ENCODE measurements around the gene REXO2. TPM values are rescaled to one million over a fixed set of nuclear protein-coding genes. Genes with fewer than 3 reads are reported as not detected.

The REXO2 gene
- total RNA-seq, 6 experiments from 2014 or later: 25.8 to 73.9 (median 37.0) TPM

GRCh38 chr11:114397349-114397982, 41.8 kb upstream of the REXO2 start:
- Histone ChIP-seq H3K27me3 (no peaks in the 10 kb centered on the region), H3K9me3 (no peaks in the 10 kb centered on the region), H3K4me1 (peaks cover 0 to 34% (median 6%) of the 10 kb centered on the region in 4 donors), H3K4me3 (no peak overlapping the region), H3K27ac (no peak overlapping the region), H3K36me3 (no peaks in the 10 kb centered on the region)
- ATAC-seq (no peak), DNase-seq (no peak)
- TF ChIP-seq POLR2A (IDR thresholded peaks at IDR 0.05) (no peak), CTCF (IDR thresholded peaks at IDR 0.05) (no peak)
- WGBS (ENCODE audit: insufficient coverage, low coverage, low lambda C conversion rate, missing lambda C conversion rate): 96% methylated on average over 2 of the region's 2 CpGs
- intact Hi-C loops (cut with DNase I): no loop called here

- peak overlapping the region in 1 of 3 donors; percentile 78 for H3K4me3 ChIP-seq
- H3K27me3 ChIP-seq: no peaks in the 10 kb centered on the region
- intact Hi-C loops (cut with DNase I): no loop called here
- no peak overlapping the region for H3K27ac ChIP-seq
- H3K36me3 ChIP-seq: no peaks in the 10 kb centered on the region
- 67% methylated on average over 4 of the region's 4 CpGs for WGBS (ENCODE audit: insufficient coverage, low coverage, low lambda C conversion rate, missing lambda C conversion rate)
- no peak for TF ChIP-seq POLR2A (IDR thresholded peaks at IDR 0.05)
- no peak for TF ChIP-seq CTCF (IDR thresholded peaks at IDR 0.05)
- H3K4me1 ChIP-seq: peaks cover 0 to 33% (median 6%) of the 10 kb centered on the region in 4 donors
- ATAC-seq: no peak
- no peaks in the 10 kb centered on the region for H3K9me3 ChIP-seq
- no peak for DNase-seq
Observed at GRCh38 chr11:114398303-114398920, 40.9 kb upstream of the REXO2 start.

GRCh38 chr11:114399490-114400215, 39.6 kb upstream of the REXO2 start:
- Histone ChIP-seq H3K27ac (peak overlapping the region; percentile 97 to 99 (median 97)), H3K4me1 (peaks cover 0 to 44% (median 6%) of the 10 kb centered on the region in 4 donors), H3K4me3 (peak overlapping the region; percentile 56 to 78 (median 64)), H3K36me3 (no peaks in the 10 kb centered on the region), H3K27me3 (no peaks in the 10 kb centered on the region), H3K9me3 (no peaks in the 10 kb centered on the region)
- intact Hi-C loops (cut with DNase I): no loop called here
- TF ChIP-seq CTCF (IDR thresholded peaks at IDR 0.05): no peak
- TF ChIP-seq POLR2A (IDR thresholded peaks at IDR 0.05): no peak
- DNase-seq (no peak), ATAC-seq (peak; percentile 51 to 67 (median 63))
- WGBS (ENCODE audit: insufficient coverage, low coverage, low lambda C conversion rate, missing lambda C conversion rate): 3% methylated on average over 24 of the region's 29 CpGs

GRCh38 chr11:114400216-114400914, 38.9 kb upstream of the REXO2 start, which contains the start of the genes C11orf71 and RBM7:
Gene C11orf71 (minus strand): TSS chr11:114400511. CDS start chr11:114400331, 180 bp downstream.
Gene RBM7 (plus strand): TSS chr11:114400666. CDS start chr11:114400672, 6 bp downstream.
- peak within 1 kb of the TSS; percentile 56 to 78 (median 64) for H3K4me3 ChIP-seq
- peak; percentile 92 to 96 (median 94) for ATAC-seq
- peak; percentile 99 for DNase-seq
- H3K4me1 ChIP-seq: peaks cover 0 to 47% (median 6%) of the 10 kb centered on the region in 4 donors
- H3K9me3 ChIP-seq: no peaks in the 10 kb centered on the region
- no peaks in the 10 kb centered on the region for H3K36me3 ChIP-seq
- intact Hi-C loops (cut with DNase I): no loop called here
- H3K27me3 ChIP-seq: no peaks in the 10 kb centered on the region
- TF ChIP-seq POLR2A (IDR thresholded peaks at IDR 0.05): peak; percentile 98
- TF ChIP-seq CTCF (IDR thresholded peaks at IDR 0.05): peak in 1 of 4 donors; percentile 5
- WGBS (ENCODE audit: insufficient coverage, low coverage, low lambda C conversion rate, missing lambda C conversion rate): 0% methylated on average over 10 of the region's 65 CpGs
- peak within 1 kb of the TSS; percentile 97 to 99 (median 97) for H3K27ac ChIP-seq

All from right lobe of liver (tissue), 6 donors.